GM12878 (cell line): ENCODE measurements around the gene DDX54. TPM values are rescaled to one million over a fixed set of nuclear protein-coding genes. Genes with fewer than 3 reads are reported as not detected.

Source experiments
- ATAC-seq: fragments of 200-7000 bp; cut with Tn5 transposase; 3 replicates; pipeline ENCODE4 v1.9.1; 2020; ENCODE audit warnings: mild to moderate bottlenecking, moderate library complexity
- BruUV-seq: library from RNA; stranded (reverse); fragments of 400-500 nt; replicated peaks from 2 replicates; lab custom pipeline; 2021; lab: Mats Ljungman, UMichigan
- CTCF ChIA-PET: fragments of 300-600 bp; sonication (Branson Sonifier 250); formaldehyde crosslinking; extraction: SDS; loops from one replicate; lab custom pipeline; 2021; ENCODE audit warnings: inconsistent platforms; lab: Yijun Ruan, JAX
- POLR2A ChIA-PET: fragments of 350-600 bp; formaldehyde crosslinking; extraction: SDS; loops from one replicate; lab custom pipeline; 2021; ENCODE audit warnings: inconsistent platforms; lab: Charles Lee
- RAD21 ChIA-PET: fragments of 300-600 bp; sonication (Branson Sonifier 250); formaldehyde crosslinking; loops from one replicate; lab custom pipeline; 2023; ENCODE audit warnings: antibody characterized with exemption; ENCODE audit not compliant: unreplicated experiment; lab: Charles Lee
- SMC1A ChIA-PET: fragments of 300-600 bp; sonication (Branson Sonifier 250); formaldehyde crosslinking; loops from one replicate; lab custom pipeline; 2023; ENCODE audit not compliant: unreplicated experiment, uncharacterized antibody; lab: Charles Lee
- DNase-seq: peaks from one replicate; pipeline ENCODE4 v3.0.0-alpha.2; 2011; ENCODE audit warnings: low read depth, low spot score
- FAIRE-seq: peaks from 3 replicates; lab custom pipeline; 2011; peaks lifted over from hg19 to GRCh38; lab: Jason Lieb, UNC
- H2AFZ ChIP-seq: 2 replicates; pipeline ENCODE4 v1.6.0; 2011; ENCODE audit warnings: low read depth, low read length, control low read depth; ENCODE audit not compliant: control insufficient read depth
- H3K27ac ChIP-seq: 2 replicates; pipeline ENCODE4 v1.5.1; 2011; ENCODE audit warnings: control low read depth; ENCODE audit not compliant: control insufficient read depth, insufficient read depth
- H3K27me3 ChIP-seq, 2 experiments: replicated peaks in 1 of 2; 2 replicates each; pipeline versions ENCODE4 v1.6.0 to v1.6.1; 2011; ENCODE audit warnings: low read length in 1 of 2; ENCODE audit not compliant: control insufficient read depth in 2 of 2, insufficient read depth in 2 of 2
- H3K36me3 ChIP-seq, 2 experiments: 2 replicates each; pipeline ENCODE4 v1.5.1; 2011; ENCODE audit warnings: low read length in 1 of 2; ENCODE audit not compliant: control insufficient read depth in 2 of 2, insufficient read depth in 2 of 2
- H3K4me1 ChIP-seq: 2 replicates; pipeline ENCODE4 v1.6.1; 2011; ENCODE audit warnings: mild to moderate bottlenecking, low read length, moderate library complexity, mixed read lengths; ENCODE audit not compliant: control insufficient read depth, insufficient read depth
- H3K4me2 ChIP-seq: 2 replicates; pipeline ENCODE4 v1.6.0; 2011; ENCODE audit warnings: control low read depth; ENCODE audit not compliant: control insufficient read depth, insufficient read depth
- H3K4me3 ChIP-seq: fragments of 200-600 bp; sonication (generic); 2 replicates; pipeline ENCODE4 v1.5.1; 2016
- H3K79me2 ChIP-seq: 2 replicates; pipeline ENCODE4 v1.6.0; 2011; ENCODE audit warnings: low read length; ENCODE audit not compliant: control insufficient read depth, insufficient read depth
- H3K9ac ChIP-seq: 2 replicates; pipeline ENCODE4 v1.8.0; 2011; ENCODE audit warnings: low read length, control low read depth, mixed read lengths; ENCODE audit not compliant: control insufficient read depth, insufficient read depth
- H3K9me3 ChIP-seq: replicated peaks from 3 replicates; pipeline ENCODE4 v1.5.1; 2011; ENCODE audit warnings: mild to moderate bottlenecking, low read length; ENCODE audit not compliant: control insufficient read depth, insufficient read depth
- H4K20me1 ChIP-seq: 2 replicates; pipeline ENCODE4 v1.6.0; 2011; ENCODE audit not compliant: control insufficient read depth, insufficient read depth
- BACH1 ChIP-seq: fragments of 450-650 bp; IDR thresholded peaks from 2 replicates; pipeline ENCODE4 v1.6.1; 2017; ENCODE audit warnings: mild to moderate bottlenecking, borderline replicate concordance
- BHLHE40 ChIP-seq, 2 experiments: fragments of 450-650 bp in 1 of 2; IDR thresholded peaks; 2 replicates each; pipeline ENCODE4 v1.6.1; 2011 to 2017; ENCODE audit warnings: low read depth in 2 of 2, borderline replicate concordance in 1 of 2, improper control_type of control experiment in 1 of 2, low read length in 1 of 2, mild to moderate bottlenecking in 1 of 2
- CEBPZ ChIP-seq: fragments of 150-350 bp; IDR thresholded peaks from 2 replicates; pipeline ENCODE4 v1.6.1; 2016; ENCODE audit warnings: low read depth, low read length
- CHD4 ChIP-seq: fragments of 200-600 bp; sonication (generic); IDR thresholded peaks from 2 replicates; pipeline ENCODE4 v1.6.1; 2016; ENCODE audit warnings: mild to moderate bottlenecking
- CREB1 ChIP-seq: IDR thresholded peaks from 2 replicates; pipeline ENCODE4 v1.6.1; 2012; ENCODE audit warnings: low read depth, mild to moderate bottlenecking, inconsistent platforms
- CUX1 ChIP-seq: IDR thresholded peaks from 2 replicates; pipeline ENCODE4 v1.6.1; 2012; ENCODE audit warnings: improper control_type of control experiment, low read depth, low read length; ENCODE audit not compliant: insufficient replicate concordance
- EGR1 ChIP-seq, 2 experiments: IDR thresholded peaks; 1 replicate in 1 of 2; 2 replicates in 1 of 2; pipeline ENCODE4 v1.6.1; 2011 to 2012; ENCODE audit warnings: low read depth in 2 of 2, low read length in 2 of 2, borderline replicate concordance in 1 of 2, mild to moderate bottlenecking in 1 of 2, moderate library complexity in 1 of 2
- HDAC2 ChIP-seq: fragments of 200-600 bp; sonication (generic); IDR thresholded peaks from 2 replicates; pipeline ENCODE4 v1.6.1; 2017
- MEF2B ChIP-seq: fragments of 450-650 bp; IDR thresholded peaks from 2 replicates; pipeline ENCODE4 v1.6.1; 2018; ENCODE audit warnings: mild to moderate bottlenecking, moderate library complexity; ENCODE audit not compliant: partially characterized antibody, poor library complexity, severe bottlenecking
- MYB ChIP-seq: fragments of 150-350 bp; IDR thresholded peaks from 2 replicates; pipeline ENCODE4 v1.6.1; 2014; ENCODE audit warnings: mild to moderate bottlenecking, low read depth, low read length, borderline replicate concordance
- NFYA ChIP-seq: IDR thresholded peaks from 2 replicates; pipeline ENCODE4 v1.6.1; 2011; ENCODE audit warnings: low read depth, mild to moderate bottlenecking, low read length, improper control_type of control experiment, borderline replicate concordance
- NFYB ChIP-seq: IDR thresholded peaks from 2 replicates; pipeline ENCODE4 v1.6.1; 2011; ENCODE audit warnings: low read depth, mild to moderate bottlenecking, low read length, improper control_type of control experiment, moderate library complexity; ENCODE audit not compliant: insufficient read depth
- NR2C2 ChIP-seq: IDR thresholded peaks from 2 replicates; pipeline ENCODE4 v1.6.1; 2011; ENCODE audit warnings: borderline replicate concordance, low read depth; ENCODE audit not compliant: control insufficient read depth, insufficient read length
- WGBS: methylation state at CpG from one replicate; pipeline ENCODE4 v1.1.6; 2016; ENCODE audit warnings: low lambda C conversion rate; ENCODE audit not compliant: insufficient replicate concordance, insufficient coverage; ENCODE audit errors: missing lambda C conversion rate; 5-methylcytosine and 5-hydroxymethylcytosine counted together
- in situ Hi-C: fragments of 300-500 bp; cut with MboI; formaldehyde crosslinking; loops from 9 replicates; pipeline ENCODE4 v1.14.3; 2018; ENCODE audit warnings: mixed read lengths
- intact Hi-C: fragments of 100-400 bp; cut with micrococcal nuclease; formaldehyde crosslinking; loops from one replicate; pipeline ENCODE4 v1.14.2; 2022; ENCODE audit not compliant: unreplicated experiment
- polyA plus RNA-seq, 11 experiments: library from polyadenylated mRNA; depleted of rRNA in 4 of 11; unstranded in 6 of 11; stranded (reverse) in 5 of 11; fragments of >200 nt; fragmentation: Nextera tagmentation in 4 of 11; fragmentation: Illumina TruSeq in 1 of 11; extraction: Ambion mirVana in 4 of 11; extraction: Trizol in 1 of 11; gene quantifications; 1 replicate in 1 of 11; 2 replicates in 10 of 11; pipeline versions ENCODE4 v1.2.1 to v1.2.3, GENCODE V29; 2011 to 2016; ENCODE audit warnings: inconsistent platforms in 2 of 11, missing spikeins in 2 of 11, low read depth in 1 of 11
- total RNA-seq, 4 experiments: library from RNA; depleted of rRNA in 3 of 4; stranded (reverse); fragments of >200 nt in 3 of 4; fragmentation: Illumina TruSeq in 1 of 4; extraction: Trizol in 1 of 4; gene quantifications; 2 replicates each; pipeline versions ENCODE4 v1.2.1 to v1.2.3, GENCODE V29; 2013 to 2021

The DDX54 gene
- total and polyA plus RNA-seq, 10 of the 15 experiments (the other 5 are each of a cell fraction or from before 2014, with no cell fraction given), result 1.9 to 115 (median 56.3) TPM

- no peak for TF ChIP-seq CEBPZ
- no peak for TF ChIP-seq NFYA
- TF ChIP-seq EGR1 (IDR thresholded peaks at IDR 0.05; ENCODE audit: borderline replicate concordance in 1 of 2, low read depth in 2 of 2, low read length in 2 of 2), result no peak
- TF ChIP-seq NFYB, result no peak
- TF ChIP-seq BHLHE40 (IDR thresholded peaks at IDR 0.05; ENCODE audit: borderline replicate concordance in 1 of 2, low read depth in 2 of 2, low read length in 1 of 2), result no peak
Observed at GRCh38 chr12:113112043-113112899, 73.0 kb downstream of the DDX54 start (continued).

- Histone ChIP-seq H4K20me1 (no peaks in the 10 kb centered on the region), H3K79me2 (no peaks in the 10 kb centered on the region), H3K9ac (no peak overlapping the region), H3K4me1 (no peaks in the 10 kb centered on the region), H3K9me3 (no peaks in the 10 kb centered on the region), H3K27me3 (no peaks in the 10 kb centered on the region; a peak in 2 of 4 replicates), H3K36me3 (no peaks in the 10 kb centered on the region), H2AFZ (no peak overlapping the region), H3K27ac (no peak overlapping the region), H3K4me2 (no peak overlapping the region), H3K4me3 (no peak overlapping the region)
- POLR2A ChIA-PET, result no interaction called here
- 58% methylated on average over 3 of the region's 3 CpGs for WGBS
- RAD21 ChIA-PET, result no interaction called here
- SMC1A ChIA-PET, result no interaction called here
- CTCF ChIA-PET, result no interaction called here
- intact Hi-C loops, result no loop called here
- BruUV-seq, result no TSS peak
- DNase-seq (no peak), FAIRE-seq (no peak), ATAC-seq (no peak)
- in situ Hi-C loops, result no loop called here
- TF ChIP-seq CREB1 (no peak), MEF2B (no peak), BACH1 (no peak), NR2C2 (no peak), MYB (no peak), CUX1 (no peak), HDAC2 (no peak), CHD4 (no peak)
Observed at GRCh38 chr12:113111247-113111646, 74.0 kb downstream of the DDX54 start.
